Epidermal melanocyte (primary cell): Measurements from ENCODE around the gene TTC9.

Experiments
- DNase-seq: peaks from one replicate; pipeline ENCODE4 v3.0.0; 2011; ENCODE audit warnings: low spot score; ENCODE audit not compliant: insufficient read length

The TTC9 gene

GRCh38 chr14:70645892-70646291, 4.2 kb downstream of the TTC9 start:
- no peak for DNase-seq

GRCh38 chr14:70646705-70647104, 5.0 kb downstream of the TTC9 start:
- no peak for DNase-seq

- no peak for DNase-seq
Measured at GRCh38 chr14:70648346-70648745, 6.6 kb downstream of the TTC9 start.

GRCh38 chr14:70649803-70650202, 8.1 kb downstream of the TTC9 start:
- no peak for DNase-seq

- no peak for DNase-seq
Measured at GRCh38 chr14:70651522-70651921, 9.8 kb downstream of the TTC9 start.

- DNase-seq: no peak
Measured at GRCh38 chr14:70652871-70653270, 11.2 kb downstream of the TTC9 start.

- no peak for DNase-seq
Measured at GRCh38 chr14:70653662-70654061, 11.9 kb downstream of the TTC9 start.

GRCh38 chr14:70654632-70655031, 12.9 kb downstream of the TTC9 start:
- no peak for DNase-seq

GRCh38 chr14:70655110-70655826, 13.6 kb downstream of the TTC9 start:
- DNase-seq: no peak

GRCh38 chr14:70658899-70659298, 17.2 kb downstream of the TTC9 start:
- no peak for DNase-seq

GRCh38 chr14:70660967-70661893, 19.5 kb downstream of the TTC9 start:
- DNase-seq: no peak

GRCh38 chr14:70662080-70662479, 20.4 kb downstream of the TTC9 start:
- no peak for DNase-seq

GRCh38 chr14:70662816-70663215, 21.1 kb downstream of the TTC9 start:
- no peak for DNase-seq

GRCh38 chr14:70663707-70664179, 22.0 kb downstream of the TTC9 start:
- no peak for DNase-seq

GRCh38 chr14:70664698-70665447, 23.2 kb downstream of the TTC9 start:
- DNase-seq: no peak

GRCh38 chr14:70665448-70666360, 24.0 kb downstream of the TTC9 start:
- no peak for DNase-seq

GRCh38 chr14:70666361-70666686, 24.6 kb downstream of the TTC9 start:
- no peak for DNase-seq

GRCh38 chr14:70670992-70671651, 29.4 kb downstream of the TTC9 start:
- DNase-seq: no peak

- no peak for DNase-seq
Measured at GRCh38 chr14:70671652-70672644, 30.2 kb downstream of the TTC9 start.
